HK-2 (cell line): ENCODE measurements around the gene FAM209A.
"Not testable (repeated sequence)": the region's sequence is repeated elsewhere in the genome, so short reads cannot be mapped to it uniquely, and the experiment has no call there.

Source experiments
- DNase-seq: peaks from one replicate; pipeline ENCODE4 v3.0.0-alpha.2; 2018; ENCODE audit not compliant: unreplicated experiment

The FAM209A gene

GRCh38 chr20:56540415-56540814 lies 15.9 kb downstream of the FAM209A start:
- DNase-seq: no peak

GRCh38 chr20:56542489-56543030 lies 18.0 kb downstream of the FAM209A start:
- no peak for DNase-seq

GRCh38 chr20:56551571-56551970 lies 27.0 kb downstream of the FAM209A start:
- DNase-seq: no peak

- DNase-seq: no peak
Measured at GRCh38 chr20:56552911-56553629, 28.5 kb downstream of the FAM209A start.

- DNase-seq: peak; percentile 39
Measured at GRCh38 chr20:56554869-56555268, 30.3 kb downstream of the FAM209A start.

- no peak for DNase-seq
Measured at GRCh38 chr20:56558968-56559367, 34.4 kb downstream of the FAM209A start.

GRCh38 chr20:56564526-56564925 lies 40.0 kb downstream of the FAM209A start:
- not testable (repeated sequence) for DNase-seq

GRCh38 chr20:56565511-56565910 lies 41.0 kb downstream of the FAM209A start:
- DNase-seq: no peak

- DNase-seq: no peak
Measured at GRCh38 chr20:56566621-56567020, 42.1 kb downstream of the FAM209A start.

- no peak for DNase-seq
Measured at GRCh38 chr20:56570832-56571231, 46.3 kb downstream of the FAM209A start.

- DNase-seq: no peak
Measured at GRCh38 chr20:56572172-56572571, 47.6 kb downstream of the FAM209A start.

- DNase-seq: no peak
Measured at GRCh38 chr20:56573986-56574385, 49.4 kb downstream of the FAM209A start.

- no peak for DNase-seq
Measured at GRCh38 chr20:56574531-56575142, 50.1 kb downstream of the FAM209A start.

- no peak for DNase-seq
Measured at GRCh38 chr20:56575157-56575556, 50.6 kb downstream of the FAM209A start.
